NCI-H187 (cell line): ENCODE results near the gene GGPS1.
A peak's percentile ranks its signal among the peaks of the same experiment; 100 is the strongest.
"Not testable (repeated sequence)": the region's sequence is repeated elsewhere in the genome, so short reads cannot be mapped to it uniquely, and the experiment has no call there.

ENCODE experiments used
- DNase-seq, 2 experiments: peaks; one replicate each; lab custom pipeline; 2025; lab: John Stamatoyannopoulos, UW

The GGPS1 gene

DNA sequence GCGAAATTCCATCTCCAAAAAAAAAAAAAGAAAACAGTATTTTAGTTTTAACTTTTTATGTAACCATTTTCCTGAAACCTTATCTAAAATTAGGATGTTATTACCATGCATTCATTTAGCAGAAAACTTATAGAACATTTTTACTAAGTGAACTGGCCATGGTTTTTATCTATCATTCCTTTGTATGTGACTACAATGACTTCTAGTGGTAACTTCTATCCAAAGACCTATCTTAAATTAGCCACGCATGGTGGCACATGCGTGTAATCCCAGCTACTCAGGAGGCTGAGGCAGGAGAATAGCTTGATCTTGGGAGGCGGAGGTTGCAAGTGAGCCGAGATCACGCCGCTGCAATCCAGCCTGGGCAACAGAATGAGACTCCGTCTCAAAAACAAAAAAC lies 11.4 kb downstream of the GGPS1 start:
- no peak for DNase-seq

DNA sequence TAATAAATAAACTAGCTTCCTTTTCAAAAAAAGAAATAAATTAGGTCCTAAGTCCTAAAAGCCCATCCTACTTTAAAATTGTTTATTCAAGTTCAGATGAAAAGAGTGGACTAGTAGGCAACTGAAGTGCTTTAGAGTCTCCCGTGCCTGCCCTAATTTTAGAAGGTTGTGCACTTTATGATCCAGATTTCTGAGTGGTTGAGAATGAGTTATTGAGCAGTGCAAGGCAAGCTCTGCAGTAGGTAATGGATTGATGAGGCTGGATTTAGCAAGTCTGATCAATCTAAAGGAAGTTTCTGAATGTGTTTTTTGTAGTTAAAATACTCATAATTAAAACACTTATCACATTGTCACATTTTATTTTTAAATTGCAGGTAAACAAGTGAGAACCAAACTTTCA lies 13.0 kb downstream of the GGPS1 start:
- no peak for DNase-seq

DNA sequence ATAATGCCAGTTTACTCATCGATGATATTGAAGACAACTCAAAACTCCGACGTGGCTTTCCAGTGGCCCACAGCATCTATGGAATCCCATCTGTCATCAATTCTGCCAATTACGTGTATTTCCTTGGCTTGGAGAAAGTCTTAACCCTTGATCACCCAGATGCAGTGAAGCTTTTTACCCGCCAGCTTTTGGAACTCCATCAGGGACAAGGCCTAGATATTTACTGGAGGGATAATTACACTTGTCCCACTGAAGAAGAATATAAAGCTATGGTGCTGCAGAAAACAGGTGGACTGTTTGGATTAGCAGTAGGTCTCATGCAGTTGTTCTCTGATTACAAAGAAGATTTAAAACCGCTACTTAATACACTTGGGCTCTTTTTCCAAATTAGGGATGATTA lies 13.7 kb downstream of the GGPS1 start:
- DNase-seq: no peak

DNA sequence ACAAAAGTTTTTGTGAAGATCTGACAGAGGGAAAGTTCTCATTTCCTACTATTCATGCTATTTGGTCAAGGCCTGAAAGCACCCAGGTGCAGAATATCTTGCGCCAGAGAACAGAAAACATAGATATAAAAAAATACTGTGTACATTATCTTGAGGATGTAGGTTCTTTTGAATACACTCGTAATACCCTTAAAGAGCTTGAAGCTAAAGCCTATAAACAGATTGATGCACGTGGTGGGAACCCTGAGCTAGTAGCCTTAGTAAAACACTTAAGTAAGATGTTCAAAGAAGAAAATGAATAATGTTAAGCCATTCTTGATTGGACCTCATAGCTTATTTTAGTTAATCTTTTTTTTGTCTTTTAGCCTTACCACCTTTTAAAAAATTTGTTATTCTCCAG lies 14.1 kb downstream of the GGPS1 start:
- no peak for DNase-seq

DNA sequence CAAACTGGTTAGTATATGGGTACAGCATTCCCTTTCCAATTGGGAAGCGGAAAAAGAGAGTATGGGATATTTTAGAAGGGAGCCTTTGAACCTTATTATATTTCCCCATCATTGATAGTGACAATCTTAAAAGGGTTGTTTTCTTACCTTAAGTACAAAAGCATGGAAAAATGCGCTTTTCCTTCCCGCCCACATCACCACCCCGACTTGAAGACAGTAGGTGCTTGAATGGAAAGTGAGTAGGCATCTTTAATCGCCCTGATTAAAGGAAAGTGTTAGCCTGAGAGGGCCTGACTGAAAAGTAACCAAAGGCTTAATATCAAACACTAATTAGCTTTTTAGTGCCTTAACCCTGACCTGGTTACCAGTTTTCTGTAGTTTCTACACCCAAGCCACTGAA lies 15.4 kb downstream of the GGPS1 start:
- no peak for DNase-seq

DNA sequence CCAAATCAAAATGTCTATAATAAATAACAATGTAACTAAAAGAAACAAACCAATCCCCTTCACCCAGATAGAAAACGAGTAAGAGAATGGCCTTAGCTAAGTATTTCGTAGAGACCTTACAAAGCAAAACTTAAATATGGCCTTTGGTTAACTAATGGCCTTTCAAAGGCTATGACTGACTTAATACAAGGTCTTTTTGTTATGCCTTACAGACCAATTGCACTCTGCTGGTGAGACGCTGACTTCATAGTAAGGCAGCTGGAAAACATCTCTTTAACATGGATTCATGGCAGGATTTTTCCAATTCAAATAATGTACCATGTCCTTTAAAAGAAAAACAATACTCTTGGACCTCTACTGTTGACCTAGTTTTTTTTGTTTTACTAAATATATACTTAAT lies 23.1 kb downstream of the GGPS1 start:
- no peak for DNase-seq

DNA sequence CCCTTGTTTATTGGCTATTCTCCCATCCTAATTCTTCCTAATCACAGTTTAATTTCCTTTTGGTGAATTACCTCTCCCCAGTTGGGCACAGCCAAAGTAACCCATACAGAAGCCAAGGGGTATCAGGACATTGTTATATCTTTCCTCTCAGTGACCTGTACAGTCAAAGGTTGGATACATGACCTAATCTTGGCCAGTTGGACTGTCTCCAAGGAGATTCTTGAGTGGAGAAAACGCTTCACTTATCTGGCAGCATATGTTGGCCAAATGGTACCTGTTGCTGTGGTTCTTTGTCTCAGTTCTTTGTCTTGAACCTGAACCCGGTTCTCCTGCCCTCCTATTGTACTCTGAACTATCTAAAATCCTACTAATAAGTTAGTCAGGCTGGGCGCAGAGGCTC lies 23.5 kb downstream of the GGPS1 start:
- no peak for DNase-seq

DNA sequence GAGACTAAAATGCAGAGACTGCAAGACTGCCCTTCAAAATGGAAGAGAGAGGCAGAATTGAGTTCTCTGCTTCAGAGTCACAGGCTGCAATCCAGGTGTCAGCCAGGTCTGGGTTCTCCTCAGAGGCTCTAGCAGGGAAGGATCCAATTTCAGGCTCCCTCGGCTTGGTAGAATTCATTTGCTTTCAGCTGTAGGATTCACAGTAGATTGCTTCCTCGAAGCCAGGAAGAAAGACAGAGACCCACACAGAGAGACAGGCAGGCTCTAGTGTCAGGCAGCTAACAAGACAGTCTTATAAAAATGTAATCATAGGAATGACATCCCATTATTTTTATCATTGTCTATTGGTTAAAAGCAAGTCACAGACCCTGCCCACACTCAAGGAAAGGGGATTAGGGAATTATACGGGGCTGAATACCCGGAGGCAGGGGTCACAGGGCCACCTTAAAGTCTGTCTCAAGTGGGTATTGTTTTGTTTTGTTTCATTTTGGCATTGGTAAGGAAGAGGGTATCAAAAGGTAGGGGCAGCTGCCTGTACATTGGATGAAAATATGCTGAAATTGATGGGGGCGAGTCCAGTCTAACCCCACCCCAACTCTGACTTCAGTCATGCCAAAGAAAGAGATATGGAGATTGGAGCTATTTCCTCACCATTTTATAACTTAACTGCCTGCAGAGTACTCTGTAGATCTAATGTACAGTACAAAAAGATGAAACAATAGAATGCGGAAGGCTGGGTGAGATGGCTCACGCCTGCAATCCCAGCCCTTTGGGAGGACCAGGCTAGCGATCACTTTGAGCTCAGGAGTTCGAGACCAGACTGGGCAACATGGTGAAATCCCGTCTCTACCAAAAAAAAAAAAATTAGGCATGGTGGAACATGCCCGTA lies 29.4 kb downstream of the GGPS1 start:
- DNase-seq: peak in 1 of 2 experiments; percentile 11

DNA sequence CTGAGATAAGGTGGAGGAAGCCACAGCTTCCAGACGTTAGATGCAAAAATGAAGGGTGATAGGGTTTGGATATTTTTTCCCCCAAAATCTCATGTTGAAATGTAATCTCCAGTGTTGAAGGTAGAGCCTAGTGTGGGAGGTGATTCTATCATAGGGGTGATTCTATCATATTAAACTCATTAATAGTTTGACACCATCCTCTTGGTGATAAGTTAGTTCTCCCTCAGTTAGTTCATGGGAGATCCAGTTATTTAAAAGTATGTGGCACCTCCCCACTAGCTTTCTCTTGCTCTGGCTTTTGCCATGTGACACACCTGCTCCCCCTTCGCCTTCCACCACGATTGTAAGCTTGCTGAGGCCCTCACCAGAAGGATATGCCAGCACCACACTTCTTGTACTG lies 30.5 kb downstream of the GGPS1 start:
- DNase-seq: no peak

DNA sequence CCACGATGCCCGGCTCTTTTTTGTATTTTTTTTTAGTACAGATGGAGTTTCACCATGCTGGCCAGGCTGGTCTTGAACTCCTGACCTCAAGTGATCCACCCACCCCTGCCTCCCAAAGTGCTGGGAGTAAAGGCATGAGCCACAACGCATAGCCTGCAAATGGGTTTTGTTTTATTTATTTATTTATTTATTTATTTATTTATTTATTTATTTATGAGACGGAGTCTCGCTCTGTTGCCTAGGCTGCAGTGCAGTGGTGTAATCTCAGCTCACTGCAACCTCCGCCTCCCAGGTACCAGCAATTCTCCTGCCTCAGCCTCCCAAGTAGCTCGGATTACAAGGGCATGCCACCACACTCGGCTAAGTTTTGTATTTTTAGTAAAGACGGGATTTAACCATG lies 35.8 kb downstream of the GGPS1 start:
- not testable (repeated sequence) for DNase-seq

DNA sequence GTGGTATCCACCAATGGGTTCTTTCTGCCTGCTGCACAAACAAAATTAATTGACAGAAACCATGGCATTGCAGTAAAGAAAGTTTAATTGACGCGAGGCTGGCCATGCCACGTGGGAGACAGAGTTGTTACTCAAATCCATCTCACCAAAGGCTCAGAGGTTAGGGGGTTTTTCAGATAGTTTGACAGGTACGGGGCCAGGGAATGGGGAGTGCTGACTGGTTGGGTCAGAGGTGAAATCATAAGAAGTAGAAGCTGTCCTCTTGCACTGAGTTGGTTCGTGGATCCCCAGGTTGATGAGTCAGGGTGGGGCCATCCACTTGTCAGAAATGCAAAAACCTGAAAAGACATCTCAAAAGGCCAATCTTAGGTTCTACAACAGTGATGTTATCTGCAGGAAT lies 37.9 kb downstream of the GGPS1 start:
- no peak for DNase-seq

DNA sequence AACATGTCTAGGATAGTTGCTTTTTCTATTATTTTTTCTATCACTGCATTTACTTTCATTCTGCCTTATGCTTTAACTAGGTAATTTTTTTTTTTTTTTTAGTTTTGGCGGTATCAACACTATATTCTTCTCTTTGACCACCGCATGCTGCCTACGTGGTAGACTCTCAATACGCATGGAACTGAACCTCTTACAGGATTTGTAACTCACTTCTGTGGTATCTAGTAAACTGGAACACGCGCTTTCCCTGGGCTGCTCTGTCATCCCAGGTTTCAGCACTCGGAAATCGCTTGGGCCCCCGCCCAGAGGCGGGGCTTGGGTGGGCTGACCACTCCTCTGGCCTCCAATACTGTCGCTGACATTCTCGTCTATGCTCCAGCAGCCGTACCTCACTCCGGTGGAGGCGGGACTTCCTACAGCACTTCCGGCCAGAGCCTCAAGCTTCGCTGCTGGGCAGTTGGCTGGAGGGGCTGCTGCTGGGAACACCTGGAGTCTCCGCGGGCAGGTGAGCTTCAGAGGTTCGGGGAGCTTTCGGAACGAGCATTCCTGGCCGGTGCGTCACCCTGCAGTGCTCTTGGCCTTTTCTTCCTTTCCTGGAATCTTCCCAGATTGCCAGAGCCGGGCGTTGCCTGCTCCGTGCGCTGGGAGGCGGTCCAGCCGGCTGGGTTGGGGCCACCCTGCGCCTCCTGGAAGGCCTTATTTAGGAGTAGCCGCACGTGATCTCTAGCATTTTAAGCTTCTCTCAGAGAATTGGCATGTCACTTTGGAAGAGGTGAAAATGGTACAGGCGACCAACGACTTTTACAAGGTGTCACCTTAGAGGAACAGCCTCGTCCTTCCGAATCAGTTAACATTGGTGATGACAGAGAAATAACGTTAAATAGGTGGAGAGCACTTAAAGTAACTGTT lies 38.9 kb downstream of the GGPS1 start, which contains the start of gene TBCE:
Gene TBCE, plus strand, starts transcription at position 428 of the 909 bp plus-strand sequence. CDS start 12,623 bp downstream, outside the sequence.
- DNase-seq: peak; percentile 75 to 81

DNA sequence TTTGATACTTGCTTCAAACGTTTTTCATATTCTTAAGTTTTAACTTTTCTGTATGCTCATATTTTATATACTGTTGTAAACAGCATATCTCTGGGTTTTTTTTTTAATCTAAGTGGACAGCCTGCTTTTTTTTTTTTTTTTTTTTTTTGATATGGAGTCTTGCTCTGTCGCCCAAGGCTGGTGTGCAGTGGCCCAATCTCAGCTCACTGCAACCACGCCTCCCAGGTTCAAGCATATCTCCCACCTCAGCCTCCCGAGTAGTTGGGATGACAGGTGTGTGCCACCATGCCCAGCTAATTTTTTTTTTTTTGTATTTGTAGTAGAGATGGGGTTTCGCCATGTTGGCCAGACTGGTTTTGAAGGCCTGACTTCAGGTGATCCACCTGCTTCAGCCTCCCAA lies 40.1 kb downstream of the GGPS1 start:
- DNase-seq: no peak

DNA sequence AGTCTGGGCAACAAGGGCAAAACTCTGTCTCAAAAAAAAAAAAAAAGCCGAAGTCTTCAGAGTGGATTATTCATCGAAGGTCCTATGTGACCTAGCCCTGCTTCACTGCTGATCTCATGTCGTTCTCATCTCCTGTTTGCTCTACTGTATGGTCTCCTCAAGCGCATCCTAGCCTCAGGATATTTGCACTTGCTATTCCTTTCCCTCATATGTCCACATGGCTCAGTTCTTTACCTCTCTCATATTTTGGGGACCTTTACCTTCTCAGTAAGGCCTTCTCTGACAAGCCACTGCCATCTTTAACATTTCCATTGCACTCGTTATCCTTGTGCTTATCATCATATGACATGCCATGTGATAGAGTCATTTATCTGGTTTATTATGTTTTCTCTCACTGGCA lies 41.4 kb downstream of the GGPS1 start:
- DNase-seq: no peak

DNA sequence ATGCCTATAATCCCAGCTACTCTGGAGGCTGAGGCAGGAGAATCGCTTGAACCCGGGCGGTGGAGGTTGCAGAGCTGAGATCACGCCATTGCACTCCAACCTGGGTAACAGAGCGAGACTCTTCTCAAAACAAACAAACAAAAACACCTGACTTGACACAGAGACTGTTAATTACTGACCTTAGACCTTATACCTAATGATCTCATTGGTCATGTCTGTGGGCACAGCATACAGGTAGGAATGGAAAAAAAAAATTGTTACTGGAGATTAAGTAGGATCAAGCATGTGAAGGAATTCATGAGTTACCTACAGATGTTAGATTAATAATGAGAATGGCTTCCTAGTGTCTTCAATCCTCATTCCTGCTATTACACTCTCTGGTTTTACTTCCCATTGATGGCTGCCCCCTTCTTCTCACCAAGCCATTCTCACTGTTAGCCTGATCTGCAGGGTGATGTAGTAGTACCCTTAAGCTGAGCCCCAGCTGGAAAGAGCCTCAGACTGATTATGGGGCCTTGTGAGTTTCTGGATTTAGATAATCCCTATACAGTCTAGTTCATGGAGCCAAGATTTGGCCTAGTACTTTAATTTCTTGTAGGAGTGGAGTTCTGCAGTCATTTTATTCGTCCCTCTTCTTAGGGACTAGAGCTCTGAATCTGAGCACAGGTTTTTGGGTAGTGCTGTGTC lies 47.7 kb downstream of the GGPS1 start:
- DNase-seq: no peak

DNA sequence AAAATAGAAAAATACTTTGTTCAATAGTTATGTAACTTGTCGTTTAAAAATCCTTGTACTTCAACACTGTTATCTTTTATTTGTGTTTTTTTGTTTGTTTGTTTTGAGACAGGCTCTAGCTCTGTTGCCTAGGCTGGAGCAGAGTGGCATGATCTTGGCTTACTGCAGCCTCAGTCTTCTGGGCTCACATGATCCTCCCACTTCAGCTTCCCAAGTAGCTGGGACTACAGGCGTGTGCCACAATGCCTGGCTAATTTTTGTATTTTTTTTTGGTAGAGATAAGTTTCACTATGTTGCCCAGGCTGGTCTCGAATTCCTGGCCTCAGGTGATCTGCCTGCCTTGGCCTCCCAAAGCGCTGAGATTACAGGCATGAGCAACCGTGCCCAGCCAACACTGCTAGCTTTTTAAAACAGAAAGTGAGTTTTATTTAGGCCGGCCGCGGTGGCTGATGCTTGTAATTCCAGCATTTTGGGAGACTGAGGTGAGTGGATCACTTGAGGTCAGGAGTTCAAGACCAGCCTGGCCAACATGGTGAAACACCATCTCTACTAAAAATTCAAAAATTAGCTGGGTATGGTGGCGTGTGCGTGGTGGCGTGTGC lies 49.9 kb downstream of the GGPS1 start:
- DNase-seq: not testable (repeated sequence)

DNA sequence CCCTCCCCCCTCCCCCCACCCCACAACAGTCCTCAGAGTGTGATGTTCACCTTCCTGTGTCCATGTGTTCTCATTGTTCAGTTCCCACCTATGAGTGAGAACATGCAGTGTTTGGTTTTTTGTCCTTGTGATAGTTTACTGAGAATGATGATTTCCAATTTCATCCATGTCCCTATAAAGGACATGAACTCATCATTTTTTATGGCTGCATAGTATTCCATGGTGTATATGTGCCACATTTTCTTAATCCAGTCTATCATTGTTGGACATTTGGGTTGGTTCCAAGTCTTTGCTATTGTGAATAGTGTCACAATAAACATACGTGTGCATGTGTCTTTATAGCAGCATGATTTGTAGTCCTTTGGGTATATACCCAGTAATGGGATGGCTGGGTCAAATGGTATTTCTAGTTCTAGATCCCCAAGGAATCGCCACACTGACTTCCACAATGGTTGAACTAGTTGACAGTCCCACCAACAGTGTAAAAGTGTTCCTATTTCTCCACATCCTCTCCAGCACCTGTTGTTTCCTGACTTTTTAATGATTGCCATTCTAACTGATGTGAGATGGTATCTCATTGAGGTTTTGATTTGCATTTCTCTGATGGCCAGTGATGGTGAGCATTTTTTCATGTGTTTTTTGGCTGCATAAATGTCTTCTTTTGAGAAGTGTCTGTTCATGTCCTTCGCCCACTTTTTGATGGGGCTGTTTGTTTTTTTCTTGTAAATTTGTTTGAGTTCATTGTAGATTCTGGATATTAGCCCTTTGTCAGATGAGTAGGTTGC lies 53.8 kb downstream of the GGPS1 start:
- DNase-seq: not testable (repeated sequence)

DNA sequence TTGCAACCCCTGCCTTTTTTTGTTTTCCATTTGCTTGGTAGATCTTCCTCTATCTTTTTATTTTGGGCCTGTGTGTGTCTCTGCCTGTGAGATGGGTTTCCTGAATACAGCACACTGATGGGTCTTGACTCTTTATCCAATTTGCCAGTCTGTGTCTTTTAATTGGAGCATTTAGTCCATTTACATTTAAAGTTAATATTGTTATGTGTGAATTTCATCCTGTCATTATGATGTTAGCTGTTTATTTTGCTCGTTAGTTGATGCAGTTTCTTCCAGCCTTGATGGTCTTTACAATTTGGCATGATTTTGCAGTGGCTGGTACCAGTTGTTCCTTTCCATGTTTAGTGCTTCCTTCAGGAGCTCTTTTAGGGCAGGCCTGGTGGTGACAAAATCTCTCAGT lies 57.3 kb downstream of the GGPS1 start:
- DNase-seq: not testable (repeated sequence)

DNA sequence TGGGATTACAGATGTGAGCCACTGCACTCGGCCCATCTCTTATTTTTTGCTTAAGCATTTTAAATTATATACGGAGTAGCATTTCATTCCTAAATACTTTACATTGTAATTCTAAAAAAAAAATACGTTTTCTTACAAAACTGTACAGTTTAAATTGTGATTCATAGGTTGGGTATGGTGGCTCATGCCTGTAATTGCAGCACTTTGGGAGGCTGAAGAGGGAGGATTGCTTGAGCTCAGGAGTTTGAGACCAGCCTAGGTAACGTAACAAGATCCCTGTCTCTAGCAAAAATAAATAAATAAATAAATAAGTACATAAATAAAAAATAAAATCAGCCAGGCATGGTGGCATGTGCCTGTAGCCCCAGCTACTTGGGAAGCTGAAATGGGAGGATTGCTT lies 63.5 kb downstream of the GGPS1 start:
- DNase-seq: no peak
